HepG2 (cell line): ENCODE measurements around the gene GOT1. TPM values are rescaled to one million over a fixed set of nuclear protein-coding genes. Genes with fewer than 3 reads are reported as not detected.

ENCODE experiments used
- ADNP ChIP-seq: sonication (generic); formaldehyde crosslinking; IDR thresholded peaks from 2 replicates; pipeline ENCODE4 v1.4.0; 2020; ENCODE audit warnings: missing genetic modification reagents
- BRD4 ChIP-seq: sonication (generic); formaldehyde crosslinking; IDR thresholded peaks from 2 replicates; pipeline ENCODE4 v1.4.0; 2020; ENCODE audit warnings: missing genetic modification reagents
- CBX5 ChIP-seq: sonication (generic); formaldehyde crosslinking; IDR thresholded peaks from 2 replicates; pipeline ENCODE4 v1.4.0; 2020; ENCODE audit warnings: missing genetic modification reagents, borderline replicate concordance
- CREBL2 ChIP-seq: sonication (generic); formaldehyde crosslinking; IDR thresholded peaks from 2 replicates; pipeline ENCODE4 v1.8.1; 2023; ENCODE audit warnings: missing genetic modification reagents, mild to moderate bottlenecking, borderline replicate concordance
- FOXJ3 ChIP-seq: sonication (generic); formaldehyde crosslinking; IDR thresholded peaks from 2 replicates; pipeline ENCODE4 v1.4.0; 2020; ENCODE audit warnings: missing genetic modification reagents, mild to moderate bottlenecking, borderline replicate concordance
- HDAC6 ChIP-seq: fragments of 200-600 bp; sonication (generic); IDR thresholded peaks from 2 replicates; pipeline ENCODE4 v1.7.0; 2017; ENCODE audit warnings: mild to moderate bottlenecking, antibody characterized with exemption, low read length, low read depth
- KAT2B ChIP-seq: fragments of 150-350 bp; IDR thresholded peaks from 2 replicates; pipeline ENCODE4 v1.6.1; 2014; ENCODE audit warnings: low read depth, low read length, borderline replicate concordance
- LCORL ChIP-seq, 2 experiments: fragments of 450-650 bp in 1 of 2; sonication (generic) in 1 of 2; formaldehyde crosslinking in 1 of 2; IDR thresholded peaks; 2 replicates each; pipeline versions ENCODE4 v1.5.0 to v1.6.1; 2017 to 2020; ENCODE audit warnings: antibody characterized with exemption in 1 of 2, missing genetic modification reagents in 1 of 2
- MEF2D ChIP-seq: sonication (generic); formaldehyde crosslinking; IDR thresholded peaks from 2 replicates; pipeline ENCODE4 v1.5.1; 2020; ENCODE audit warnings: mild to moderate bottlenecking, missing genetic modification reagents
- MTF2 ChIP-seq: sonication (generic); formaldehyde crosslinking; IDR thresholded peaks from 2 replicates; pipeline ENCODE4 v1.5.0; 2020; ENCODE audit warnings: missing genetic modification reagents, borderline replicate concordance
- POLR2AphosphoS2 ChIP-seq: IDR thresholded peaks from 2 replicates; pipeline ENCODE4 v1.6.1; 2011; ENCODE audit warnings: low read depth, low read length, improper control_type of control experiment
- RELA ChIP-seq: sonication (generic); formaldehyde crosslinking; IDR thresholded peaks from 2 replicates; pipeline ENCODE4 v1.4.0; 2020; ENCODE audit warnings: missing genetic modification reagents
- SP4 ChIP-seq: sonication (generic); formaldehyde crosslinking; IDR thresholded peaks from 2 replicates; pipeline ENCODE4 v1.8.1; 2023; ENCODE audit warnings: mild to moderate bottlenecking, missing genetic modification reagents
- ZBTB10 ChIP-seq: sonication (generic); formaldehyde crosslinking; IDR thresholded peaks from 2 replicates; pipeline ENCODE4 v1.4.0; 2020; ENCODE audit warnings: missing genetic modification reagents, borderline replicate concordance
- ZBTB3 ChIP-seq: sonication (generic); formaldehyde crosslinking; IDR thresholded peaks from 2 replicates; pipeline ENCODE4 v1.4.0; 2020; ENCODE audit warnings: low read depth, mild to moderate bottlenecking, moderate library complexity, missing genetic modification reagents, borderline replicate concordance
- ZMYM3 ChIP-seq: sonication (generic); formaldehyde crosslinking; IDR thresholded peaks from 2 replicates; pipeline ENCODE4 v1.5.1; 2020; ENCODE audit warnings: mild to moderate bottlenecking, missing genetic modification reagents
- ZNF510 ChIP-seq: sonication (generic); formaldehyde crosslinking; IDR thresholded peaks from 2 replicates; pipeline ENCODE4 v1.4.0; 2020; ENCODE audit warnings: low read depth, mild to moderate bottlenecking, missing genetic modification reagents
- ZNF619 ChIP-seq: sonication (generic); formaldehyde crosslinking; IDR thresholded peaks from 2 replicates; pipeline ENCODE4 v1.4.0; 2020; ENCODE audit warnings: mild to moderate bottlenecking, missing genetic modification reagents
- ZNF687 ChIP-seq: sonication (generic); formaldehyde crosslinking; IDR thresholded peaks from 2 replicates; pipeline ENCODE4 v1.5.1; 2020; ENCODE audit warnings: mild to moderate bottlenecking, missing genetic modification reagents, moderate library complexity
- ZNF713 ChIP-seq: sonication (generic); formaldehyde crosslinking; IDR thresholded peaks from 2 replicates; pipeline ENCODE4 v1.4.0; 2020; ENCODE audit warnings: mild to moderate bottlenecking, missing genetic modification reagents
- ZNF770 ChIP-seq: sonication (generic); formaldehyde crosslinking; IDR thresholded peaks from 2 replicates; pipeline ENCODE4 v1.5.0; 2020; ENCODE audit warnings: mild to moderate bottlenecking, missing genetic modification reagents
- polyA plus RNA-seq, 8 experiments: library from polyadenylated mRNA; depleted of rRNA in 3 of 8; stranded (reverse) in 7 of 8; unstranded in 1 of 8; fragments of >200 nt; fragmentation: Illumina TruSeq in 4 of 8; extraction: Trizol in 4 of 8; gene quantifications; 2 replicates each; pipeline versions ENCODE4 v1.2.1 to v1.2.3, GENCODE V29; 2011 to 2016; ENCODE audit warnings: low read depth in 4 of 8, missing spikeins in 1 of 8, mixed read lengths in 1 of 8; ENCODE audit not compliant: insufficient read depth in 1 of 8
- total RNA-seq, 5 experiments: library from RNA; depleted of rRNA; stranded (reverse); fragments of >200 nt; fragmentation: Illumina TruSeq; extraction: Trizol; gene quantifications; 2 replicates each; pipeline ENCODE4 v1.2.3, GENCODE V29; 2016; ENCODE audit warnings: low read depth in 1 of 5

Gene GOT1
- total and polyA plus RNA-seq, 2 of the 13 experiments (the other 11 are each of a cell fraction or from before 2014, with no cell fraction given), result 81.2 to 102 TPM

GRCh38 chr10:99389729-99390480, 40.5 kb downstream of the GOT1 start (continued):
- TF ChIP-seq ZBTB3 (CRISPR knock-in tag) (no peak), ZNF619 (CRISPR knock-in tag) (no peak), ZNF510 (no peak), POLR2AphosphoS2 (no peak), MEF2D (CRISPR knock-in tag) (no peak), MTF2 (CRISPR knock-in tag) (no peak), ZNF770 (CRISPR knock-in tag) (no peak), FOXJ3 (CRISPR knock-in tag) (peak; percentile 65; the same call in 1 of the 2 replicates), ZNF713 (no peak), BRD4 (CRISPR knock-in tag) (no peak), ZMYM3 (no peak), CBX5 (CRISPR knock-in tag) (no peak), ZBTB10 (CRISPR knock-in tag) (no peak), ADNP (CRISPR knock-in tag) (no peak), LCORL (IDR thresholded peaks at IDR 0.05) (no peak), LCORL (CRISPR knock-in tag; IDR thresholded peaks at IDR 0.05) (no peak), CREBL2 (CRISPR knock-in tag) (no peak), SP4 (no peak), HDAC6 (no peak), ZNF687 (no peak), KAT2B (no peak), RELA (CRISPR knock-in tag) (no peak)
